Naive thymus-derived CD4-positive, alpha-beta T cell (primary cell): ENCODE data around the gene TMEM218. TPM values are rescaled to one million over a fixed set of nuclear protein-coding genes. Genes with fewer than 3 reads are reported as not detected.

Source experiments
- ATAC-seq: fragments of 150-1000 bp; cut with Tn5 transposase; 2 replicates; pipeline ENCODE4 v1.10.0; 2021; ENCODE audit warnings: mild to moderate bottlenecking, moderate library complexity
- CTCF ChIA-PET: fragments of 350-600 bp; sonication (Branson Sonifier 250); formaldehyde crosslinking; loops from one replicate; lab custom pipeline; 2021; ENCODE audit warnings: antibody characterized with exemption; lab: Charles Lee
- POLR2A ChIA-PET: fragments of 350-600 bp; sonication (Branson Sonifier 250); formaldehyde crosslinking; loops from one replicate; lab custom pipeline; 2021; ENCODE audit warnings: antibody characterized with exemption, inconsistent platforms; lab: Charles Lee
- DNase-seq, 9 donors: peaks; one replicate each; pipeline versions ENCODE4 v3.0.0 to v3.0.0-alpha.2; 2020 to 2022; ENCODE audit warnings: mixed read lengths in 1 of 9
- H3K27ac ChIP-seq: one replicate; pipeline ENCODE4 v1.7.0; 2013; ENCODE audit warnings: mild to moderate bottlenecking, low read depth, low read length, moderate library complexity
- H3K27me3 ChIP-seq, 2 donors: one replicate each; pipeline ENCODE4 v1.7.0; 2013; ENCODE audit warnings: low read length in 2 of 2, mild to moderate bottlenecking in 2 of 2, moderate library complexity in 2 of 2; ENCODE audit not compliant: control insufficient read depth in 2 of 2, insufficient read depth in 2 of 2
- H3K36me3 ChIP-seq, 3 experiments: 1 replicate in 2 of 3; 2 replicates in 1 of 3; pipeline ENCODE4 v1.7.0; 2013; ENCODE audit warnings: low read length in 3 of 3, mild to moderate bottlenecking in 3 of 3, moderate library complexity in 1 of 3; ENCODE audit not compliant: insufficient read depth in 3 of 3, control insufficient read depth in 2 of 3
- H3K4me1 ChIP-seq, 2 donors: one replicate each; pipeline ENCODE4 v1.7.0; 2013; ENCODE audit warnings: low read length in 2 of 2, mild to moderate bottlenecking in 2 of 2, moderate library complexity in 1 of 2; ENCODE audit not compliant: control insufficient read depth in 2 of 2, insufficient read depth in 2 of 2
- H3K4me3 ChIP-seq: 2 replicates; pipeline ENCODE4 v1.7.0; 2013; ENCODE audit warnings: mild to moderate bottlenecking, low read length
- H3K9me3 ChIP-seq, 3 experiments: 1 replicate in 2 of 3; 2 replicates in 1 of 3; pipeline ENCODE4 v1.7.0; 2013; ENCODE audit warnings: low read length in 3 of 3; ENCODE audit not compliant: control insufficient read depth in 2 of 3
- H3K27ac Mint-ChIP-seq, 9 donors: one replicate each; pipeline ENCODE4 v1.8.0; 2020 to 2022; ENCODE audit warnings: mixed read lengths in 9 of 9, mild to moderate bottlenecking in 8 of 9, moderate library complexity in 5 of 9, inconsistent platforms in 2 of 9
- H3K27me3 Mint-ChIP-seq, 5 donors: one replicate each; pipeline ENCODE4 v1.8.0; 2021 to 2022; ENCODE audit warnings: mixed read lengths in 5 of 5, mild to moderate bottlenecking in 1 of 5
- H3K36me3 Mint-ChIP-seq, 5 donors: one replicate each; pipeline ENCODE4 v1.8.0; 2020 to 2022; ENCODE audit warnings: mixed read lengths in 5 of 5, mild to moderate bottlenecking in 3 of 5, inconsistent platforms in 1 of 5
- H3K4me1 Mint-ChIP-seq, 7 donors: one replicate each; pipeline ENCODE4 v1.8.0; 2020 to 2022; ENCODE audit warnings: mixed read lengths in 7 of 7, mild to moderate bottlenecking in 3 of 7, inconsistent platforms in 1 of 7
- H3K4me3 Mint-ChIP-seq, 10 donors: one replicate each; pipeline ENCODE4 v1.8.0; 2020 to 2022; ENCODE audit warnings: mild to moderate bottlenecking in 10 of 10, mixed read lengths in 10 of 10, moderate library complexity in 6 of 10, inconsistent platforms in 2 of 10
- H3K9me3 Mint-ChIP-seq, 11 donors: one replicate each; pipeline ENCODE4 v1.8.0; 2020 to 2022; ENCODE audit warnings: mixed read lengths in 11 of 11, mild to moderate bottlenecking in 4 of 11, inconsistent platforms in 1 of 11, moderate library complexity in 1 of 11
- intact Hi-C, 2 donors: fragments of 100-400 bp; cut with micrococcal nuclease; formaldehyde crosslinking; loops; one replicate each; pipeline ENCODE4 v1.15.1; 2023
- polyA plus RNA-seq, 2 donors: library from polyadenylated mRNA; unstranded; fragments of 300-500 nt; fragmentation: Illumina TruSeq; gene quantifications; one replicate each; pipeline ENCODE4 v1.2.3, GENCODE V29; 2021
- total RNA-seq, 6 experiments: library from RNA in 5 of 6; stranded (reverse) in 5 of 6; gene quantifications; 1 replicate in 5 of 6; 2 replicates in 1 of 6; pipeline ENCODE4 v1.2.3 and lab custom pipeline; 2021 to 2026

TMEM218 gene
- total and polyA plus RNA-seq, 7 experiments from 2014 or later: 10.2 to 36.1 (median 17.3) TPM

DNA sequence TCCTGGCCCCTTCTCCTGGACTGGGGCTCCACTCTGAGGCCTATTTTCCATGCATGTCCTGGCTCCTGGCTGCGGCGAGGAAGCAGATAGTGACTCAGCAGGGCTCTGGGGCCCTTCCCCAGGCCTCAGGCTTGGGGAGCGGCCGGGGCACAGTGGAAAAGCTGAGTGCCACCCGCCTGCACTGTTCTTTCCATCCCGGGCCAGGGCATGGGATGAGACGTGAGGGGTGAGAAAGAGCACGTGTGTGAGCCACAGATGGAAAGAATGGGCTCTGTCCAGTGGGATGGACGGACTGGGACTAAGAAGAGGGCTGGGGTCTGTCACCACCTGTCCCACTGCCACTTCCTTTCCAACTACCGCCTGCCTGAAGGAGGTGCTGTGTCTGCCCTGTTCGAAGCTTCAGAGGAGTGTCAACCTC is 35.5 kb downstream of the TMEM218 start:
- Histone ChIP-seq H3K27me3 (no peaks in the 10 kb centered on the region), H3K4me3 (no peak overlapping the region), H3K27ac (no peak overlapping the region), H3K36me3 (no peaks in the 10 kb centered on the region), H3K9me3 (no peaks in the 10 kb centered on the region), H3K4me1 (no peaks in the 10 kb centered on the region)
- intact Hi-C loops: no loop called here
- H3K4me1 Mint-ChIP-seq: peaks cover 0 to 10% (median 0%) of the 10 kb centered on the region in 7 donors
- peaks cover 0 to 26% (median 7%) of the 10 kb centered on the region in 5 donors for H3K27me3 Mint-ChIP-seq
- POLR2A ChIA-PET: no interaction called here
- DNase-seq (no peak), ATAC-seq (no peak)
- H3K36me3 Mint-ChIP-seq: no peaks in the 10 kb centered on the region
- H3K4me3 Mint-ChIP-seq: no peak overlapping the region
- no peaks in the 10 kb centered on the region for H3K9me3 Mint-ChIP-seq
- no peak overlapping the region for H3K27ac Mint-ChIP-seq
- CTCF ChIA-PET: no interaction called here

DNA sequence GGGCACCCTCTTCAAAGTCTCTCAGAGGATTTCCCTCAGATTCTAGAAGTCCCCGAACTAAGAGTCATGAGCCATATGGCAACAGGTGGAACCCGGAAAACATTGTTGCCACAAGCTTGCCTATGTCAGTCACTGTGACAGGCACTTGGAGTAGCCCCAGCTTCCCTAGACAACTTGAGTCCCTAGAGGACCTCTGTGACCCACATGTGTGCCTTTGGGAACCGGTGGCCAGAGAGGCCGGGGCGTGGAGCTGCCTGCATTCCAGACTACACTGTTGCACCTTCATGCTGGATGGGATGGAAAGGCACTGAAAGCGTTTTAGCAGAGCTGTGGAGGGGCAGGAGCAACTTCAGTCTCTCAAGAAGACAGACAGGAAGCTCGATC is 36.2 kb downstream of the TMEM218 start:
- no peak overlapping the region for H3K27ac Mint-ChIP-seq
- H3K27me3 Mint-ChIP-seq: peaks cover 0 to 26% (median 10%) of the 10 kb centered on the region in 5 donors
- ChIA-PET CTCF (no interaction called here), POLR2A (no interaction called here)
- H3K4me3 ChIP-seq: no peak overlapping the region
- DNase-seq (no peak), ATAC-seq (no peak)
- no peaks in the 10 kb centered on the region for H3K4me1 ChIP-seq
- no peaks in the 10 kb centered on the region for H3K36me3 Mint-ChIP-seq
- intact Hi-C loops: no loop called here
- no peaks in the 10 kb centered on the region for H3K9me3 Mint-ChIP-seq
- H3K27me3 ChIP-seq: no peaks in the 10 kb centered on the region
- H3K36me3 ChIP-seq: no peaks in the 10 kb centered on the region
- peaks cover 0 to 12% (median 0%) of the 10 kb centered on the region in 7 donors for H3K4me1 Mint-ChIP-seq
- H3K4me3 Mint-ChIP-seq: no peak overlapping the region
- H3K27ac ChIP-seq: no peak overlapping the region
- no peaks in the 10 kb centered on the region for H3K9me3 ChIP-seq

DNA sequence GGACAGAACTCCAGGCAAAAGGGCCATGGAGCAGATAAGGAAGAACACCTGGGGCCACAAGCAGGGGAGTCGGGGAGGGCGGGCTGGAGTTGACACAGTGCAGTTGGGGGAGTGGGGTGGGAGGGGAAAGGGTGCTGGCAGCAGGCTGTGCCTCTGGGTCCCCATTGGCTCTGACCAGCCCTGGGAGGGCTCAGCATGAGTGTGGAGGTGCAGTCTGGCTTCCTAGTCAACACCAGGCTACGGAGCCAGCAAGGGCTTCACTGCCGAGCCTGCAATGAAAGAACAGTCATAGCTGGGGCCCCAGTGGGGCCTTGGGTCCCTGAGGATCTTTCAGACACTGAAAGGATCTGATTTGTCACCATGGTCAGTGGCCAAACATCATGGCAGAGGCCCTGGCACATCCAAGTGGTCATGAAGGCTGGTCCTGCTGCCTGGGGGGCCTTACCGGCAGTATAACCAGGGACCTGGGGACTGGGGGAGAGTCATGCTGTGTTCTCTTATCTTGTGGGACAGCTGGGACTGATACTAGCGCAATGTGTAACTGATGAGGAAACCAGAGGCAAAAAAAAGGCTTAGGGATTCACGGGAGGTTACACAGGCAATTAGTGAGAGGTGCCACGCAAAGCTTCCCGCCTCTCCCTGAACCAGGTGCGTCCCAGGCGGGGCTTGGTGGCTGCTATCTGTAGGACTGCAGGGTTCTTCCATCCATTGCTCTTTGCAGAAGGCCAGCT is 36.8 kb downstream of the TMEM218 start:
- ATAC-seq (no peak), DNase-seq (no peak)
- ChIA-PET POLR2A (no interaction called here), CTCF (no interaction called here)
- Histone ChIP-seq H3K9me3 (no peaks in the 10 kb centered on the region), H3K36me3 (no peaks in the 10 kb centered on the region), H3K4me1 (no peaks in the 10 kb centered on the region), H3K27ac (no peak overlapping the region), H3K27me3 (no peaks in the 10 kb centered on the region), H3K4me3 (no peak overlapping the region)
- Mint-ChIP-seq H3K27ac (peak overlapping the region in 1 of 9 donors; percentile 27), H3K4me1 (peaks cover 0 to 17% (median 0%) of the 10 kb centered on the region in 7 donors), H3K4me3 (peak overlapping the region in 1 of 10 donors; percentile 9), H3K27me3 (peaks cover 0 to 30% (median 15%) of the 10 kb centered on the region in 5 donors), H3K9me3 (no peaks in the 10 kb centered on the region), H3K36me3 (no peaks in the 10 kb centered on the region)
- intact Hi-C loops: no loop called here

DNA sequence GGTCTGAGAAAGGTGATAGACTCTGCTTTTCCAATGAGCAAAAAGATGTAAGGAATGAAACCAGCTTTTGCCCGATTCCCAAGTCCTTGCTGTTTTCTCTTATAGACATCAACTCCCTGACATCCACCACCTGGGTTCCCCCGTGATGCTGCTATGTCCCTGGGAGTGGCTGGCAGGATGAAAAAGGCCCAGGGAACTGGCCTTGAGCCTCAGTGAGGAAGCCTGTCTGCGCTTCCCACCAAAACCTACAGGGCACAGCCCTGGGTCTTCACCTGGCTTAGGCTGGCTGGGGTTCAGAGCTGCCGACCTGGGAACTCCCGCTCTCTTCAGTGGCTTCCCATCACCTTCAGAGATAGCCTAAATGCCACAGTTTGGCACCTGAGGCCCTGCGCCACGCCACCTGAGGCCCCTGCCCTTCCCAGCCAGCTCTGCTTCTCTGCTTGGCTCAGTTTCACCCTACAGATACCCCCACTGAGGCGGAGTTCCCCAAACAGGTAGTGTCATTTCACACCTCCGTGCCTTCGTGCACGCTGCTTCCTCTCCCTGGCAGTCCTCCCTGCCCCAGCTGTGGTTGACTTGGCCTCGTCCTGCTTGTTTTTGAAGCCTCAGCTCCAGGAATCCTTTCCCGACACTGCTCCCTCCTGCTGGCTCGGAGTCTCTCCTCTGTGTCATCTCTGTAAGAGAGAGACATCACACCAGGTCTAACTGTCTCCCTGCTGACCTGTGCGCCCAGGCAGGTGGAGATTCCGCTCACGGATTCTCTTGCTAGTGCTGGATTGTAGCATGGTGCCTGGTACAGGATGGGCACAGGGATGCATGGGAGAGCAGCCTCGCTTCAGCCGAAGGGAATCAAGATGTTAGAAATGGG is 37.6 kb downstream of the TMEM218 start:
- DNase-seq (no peak), ATAC-seq (no peak)
- no peaks in the 10 kb centered on the region for H3K36me3 ChIP-seq
- peaks cover 0 to 17% (median 0%) of the 10 kb centered on the region in 7 donors for H3K4me1 Mint-ChIP-seq
- peak overlapping the region in 1 of 9 donors; percentile 27 for H3K27ac Mint-ChIP-seq
- H3K4me3 Mint-ChIP-seq: peak overlapping the region in 1 of 10 donors; percentile 9
- H3K9me3 Mint-ChIP-seq: no peaks in the 10 kb centered on the region
- H3K4me3 ChIP-seq: no peak overlapping the region
- POLR2A ChIA-PET: no interaction called here
- H3K9me3 ChIP-seq: no peaks in the 10 kb centered on the region
- H3K27ac ChIP-seq: no peak overlapping the region
- no peaks in the 10 kb centered on the region for H3K27me3 ChIP-seq
- intact Hi-C loops: no loop called here
- H3K4me1 ChIP-seq: no peaks in the 10 kb centered on the region
- CTCF ChIA-PET: no interaction called here
- H3K36me3 Mint-ChIP-seq: no peaks in the 10 kb centered on the region
- H3K27me3 Mint-ChIP-seq: peaks cover 0 to 38% (median 21%) of the 10 kb centered on the region in 5 donors

DNA sequence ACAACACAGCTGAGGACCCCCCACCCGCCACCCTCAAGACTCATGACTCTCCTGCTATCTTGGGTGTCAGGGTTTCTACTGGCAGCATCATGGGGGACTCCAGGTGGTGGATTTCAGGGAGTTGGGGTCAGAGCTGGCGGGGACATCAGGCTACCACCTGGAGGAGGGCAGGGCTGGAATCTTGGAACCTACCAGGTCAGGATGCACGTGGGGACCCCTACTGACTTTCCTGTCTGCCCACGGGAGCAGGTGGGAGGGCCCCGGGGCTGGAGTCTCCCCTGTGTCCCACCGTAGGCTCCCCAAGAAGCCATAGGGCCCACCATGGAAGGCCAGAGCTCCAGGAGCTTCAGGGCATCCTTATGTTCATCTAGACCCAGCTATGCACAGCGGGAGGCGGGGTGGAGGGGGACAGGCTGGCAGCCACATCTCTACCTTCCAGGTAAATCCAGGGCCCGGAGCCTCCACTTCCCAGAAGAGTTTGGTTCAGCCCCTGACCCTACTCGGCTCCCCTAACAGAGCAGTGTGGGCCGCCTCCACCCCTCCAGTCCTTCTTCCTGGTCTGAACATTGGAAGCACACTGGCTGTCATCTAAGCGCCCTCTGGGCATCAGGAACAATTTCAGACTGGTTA is 38.4 kb downstream of the TMEM218 start:
- no peaks in the 10 kb centered on the region for H3K9me3 Mint-ChIP-seq
- H3K36me3 Mint-ChIP-seq: peaks cover 0 to 3% (median 0%) of the 10 kb centered on the region in 5 donors
- intact Hi-C loops: no loop called here
- ChIA-PET CTCF (no interaction called here), POLR2A (no interaction called here)
- peaks cover 0 to 17% (median 0%) of the 10 kb centered on the region in 7 donors for H3K4me1 Mint-ChIP-seq
- H3K4me3 ChIP-seq: no peak overlapping the region
- no peak for DNase-seq
- H3K4me1 ChIP-seq: no peaks in the 10 kb centered on the region
- no peaks in the 10 kb centered on the region for H3K9me3 ChIP-seq
- H3K36me3 ChIP-seq: no peaks in the 10 kb centered on the region
- no peak for ATAC-seq
- no peaks in the 10 kb centered on the region for H3K27me3 ChIP-seq
- peaks cover 5 to 40% (median 27%) of the 10 kb centered on the region in 5 donors for H3K27me3 Mint-ChIP-seq
- no peak overlapping the region for H3K27ac ChIP-seq
- no peak overlapping the region for H3K27ac Mint-ChIP-seq
- no peak overlapping the region for H3K4me3 Mint-ChIP-seq

DNA sequence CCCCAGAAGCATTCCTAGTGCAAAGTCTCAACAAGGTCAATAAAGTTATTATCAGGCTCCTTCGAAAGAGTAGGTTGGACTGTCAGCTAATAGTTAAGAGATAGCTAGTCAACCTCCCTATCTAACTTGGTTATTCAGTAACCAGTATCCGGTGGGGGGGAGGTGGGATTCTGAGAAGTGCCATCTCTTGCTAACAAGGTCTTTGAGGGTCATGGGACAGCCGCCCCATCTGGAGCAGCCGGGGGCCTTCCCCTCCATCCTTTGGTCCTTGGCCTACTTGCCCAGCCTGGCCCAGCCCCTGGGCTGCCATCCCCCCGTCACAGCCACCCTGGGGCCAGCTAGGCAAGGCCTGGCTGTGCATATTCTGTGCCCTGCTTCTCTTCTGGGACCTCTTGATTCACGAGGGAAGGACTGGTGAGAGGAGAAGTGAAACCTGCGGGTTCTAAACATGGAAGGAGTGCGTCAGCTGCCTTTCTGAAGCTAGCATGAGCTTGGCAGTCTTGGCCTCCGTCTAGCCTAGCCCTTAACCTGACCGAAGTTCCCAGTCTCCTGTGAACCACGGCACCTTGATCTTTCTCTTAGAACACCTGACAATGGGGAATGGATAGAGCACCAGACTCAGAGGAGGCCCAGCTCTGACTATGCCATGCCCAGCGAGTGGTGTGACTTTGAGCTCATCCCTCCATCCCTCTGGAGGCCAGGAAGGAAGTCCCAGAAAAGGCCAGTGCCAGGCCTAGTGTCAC is 39.0 kb downstream of the TMEM218 start:
- H3K27me3 ChIP-seq: no peaks in the 10 kb centered on the region
- peaks cover 7 to 44% (median 33%) of the 10 kb centered on the region in 5 donors for H3K27me3 Mint-ChIP-seq
- H3K4me1 ChIP-seq: no peaks in the 10 kb centered on the region
- peaks cover 0 to 3% (median 0%) of the 10 kb centered on the region in 5 donors for H3K36me3 Mint-ChIP-seq
- H3K27ac ChIP-seq: no peak overlapping the region
- H3K27ac Mint-ChIP-seq: no peak overlapping the region
- no peaks in the 10 kb centered on the region for H3K36me3 ChIP-seq
- ATAC-seq (peak; percentile 51), DNase-seq (no peak)
- intact Hi-C loops: no loop called here
- no peaks in the 10 kb centered on the region for H3K9me3 Mint-ChIP-seq
- H3K4me1 Mint-ChIP-seq: peaks cover 0 to 17% (median 0%) of the 10 kb centered on the region in 7 donors
- H3K9me3 ChIP-seq: no peaks in the 10 kb centered on the region
- CTCF ChIA-PET: no interaction called here
- POLR2A ChIA-PET: no interaction called here
- H3K4me3 ChIP-seq: no peak overlapping the region
- H3K4me3 Mint-ChIP-seq: no peak overlapping the region
